HepG2 (cell line): Measurements from ENCODE around the gene RAB34. TPM values are rescaled to one million over a fixed set of nuclear protein-coding genes. Genes with fewer than 3 reads are reported as not detected.

Source experiments
- ATAC-seq: fragments of 200-7000 bp; cut with Tn5 transposase; 3 replicates; pipeline ENCODE4 v1.9.1; 2020; ENCODE audit warnings: mild to moderate bottlenecking, moderate library complexity
- BruUV-seq: library from RNA; stranded (reverse); fragments of 400-500 nt; replicated peaks from 2 replicates; lab custom pipeline; 2021; lab: Mats Ljungman, UMichigan
- CTCF ChIA-PET: fragments of 300-600 bp; formaldehyde crosslinking; extraction: SDS; loops from one replicate; lab custom pipeline; 2021; ENCODE audit warnings: low total read pairs, inconsistent platforms, low intra/inter-chr PET ratio; lab: Yijun Ruan, JAX
- POLR2A ChIA-PET: fragments of 350-600 bp; sonication (Branson Sonifier 250); formaldehyde crosslinking; loops from one replicate; lab custom pipeline; 2020; ENCODE audit warnings: antibody characterized with exemption, inconsistent platforms; lab: Yijun Ruan, JAX
- DNase-seq: peaks from one replicate; pipeline ENCODE4 v3.0.0-alpha.2; 2015; ENCODE audit warnings: low spot score
- FAIRE-seq: peaks from 3 replicates; lab custom pipeline; 2011; peaks lifted over from hg19 to GRCh38; lab: Jason Lieb, UNC
- H2AFZ ChIP-seq: one replicate; pipeline ENCODE4 v1.6.1; 2011; ENCODE audit warnings: low read length, inconsistent platforms
- H3K27ac ChIP-seq: fragments of 300-600 bp; 3 replicates; pipeline ENCODE4 v1.8.0; 2011; ENCODE audit warnings: mixed run types, mild to moderate bottlenecking, mixed read lengths, low read length, inconsistent platforms; ENCODE audit not compliant: insufficient read depth; ENCODE audit errors: extremely low read length
- H3K27me3 ChIP-seq, 2 experiments: fragments of 200-600 bp in 1 of 2; 2 replicates in 1 of 2; 3 replicates in 1 of 2; pipeline versions ENCODE4 v1.6.0 to v1.8.0; 2011; ENCODE audit warnings: low read length in 2 of 2, mild to moderate bottlenecking in 2 of 2, moderate library complexity in 2 of 2, inconsistent platforms in 1 of 2; ENCODE audit not compliant: insufficient read depth in 2 of 2, control insufficient read depth in 1 of 2
- H3K36me3 ChIP-seq, 2 experiments: fragments of 200-600 bp in 1 of 2; replicated peaks in 1 of 2; 2 replicates in 1 of 2; 3 replicates in 1 of 2; pipeline versions ENCODE4 v1.5.1 to v1.8.0; 2011; ENCODE audit warnings: low read length in 2 of 2, inconsistent platforms in 1 of 2; ENCODE audit not compliant: insufficient read depth in 2 of 2, control insufficient read depth in 1 of 2
- H3K4me1 ChIP-seq: 2 replicates; pipeline ENCODE4 v1.5.1; 2012; ENCODE audit warnings: low read length, inconsistent platforms; ENCODE audit not compliant: insufficient read depth
- H3K4me2 ChIP-seq: 2 replicates; pipeline ENCODE4 v1.6.0; 2011; ENCODE audit warnings: low read depth, low read length, inconsistent platforms
- H3K4me3 ChIP-seq, 3 experiments: fragments of 200-600 bp in 1 of 3; sonication (generic), shearing (Covaris generic) in 1 of 3; replicated peaks in 1 of 3; 2 replicates each; pipeline ENCODE4 v1.5.1; 2011 to 2016; ENCODE audit warnings: low read length in 3 of 3, inconsistent platforms in 2 of 3, low read depth in 2 of 3, mild to moderate bottlenecking in 2 of 3, control low read depth in 1 of 3, mixed read lengths in 1 of 3; ENCODE audit not compliant: insufficient read depth in 1 of 3
- H3K79me2 ChIP-seq: one replicate; pipeline ENCODE4 v1.6.1; 2011; ENCODE audit warnings: low read length, inconsistent platforms; ENCODE audit not compliant: insufficient read depth
- H3K9ac ChIP-seq: 2 replicates; pipeline ENCODE4 v1.6.0; 2011; ENCODE audit warnings: mild to moderate bottlenecking, low read depth, low read length, inconsistent platforms; ENCODE audit not compliant: insufficient read depth
- H3K9me3 ChIP-seq: 2 replicates; pipeline ENCODE4 v1.5.1; 2012; ENCODE audit warnings: mild to moderate bottlenecking, low read length
- H4K20me1 ChIP-seq: 2 replicates; pipeline ENCODE4 v1.6.0; 2011; ENCODE audit warnings: inconsistent platforms, mild to moderate bottlenecking, low read length, moderate library complexity; ENCODE audit not compliant: insufficient read depth
- AGO2 ChIP-seq: fragments of 200-400 bp; formaldehyde crosslinking; optimal IDR thresholded peaks from 2 replicates; pipeline ENCODE3; 2017; ENCODE audit warnings: mild to moderate bottlenecking, low read depth, low read length, moderate library complexity
- PHB2 ChIP-seq: fragments of 450-650 bp; IDR thresholded peaks from 2 replicates; pipeline ENCODE4 v1.6.1; 2018; ENCODE audit not compliant: partially characterized antibody
- POLR2A ChIP-seq, 2 experiments: IDR thresholded peaks; 2 replicates each; pipeline ENCODE4 v1.6.1; 2011; ENCODE audit warnings: low read depth in 2 of 2, low read length in 2 of 2, mild to moderate bottlenecking in 1 of 2, moderate library complexity in 1 of 2; ENCODE audit not compliant: insufficient read depth in 1 of 2
- RBFOX2 ChIP-seq: fragments of 200-400 bp; formaldehyde crosslinking; IDR thresholded peaks from 2 replicates; pipeline ENCODE4 v1.6.1; 2017; ENCODE audit warnings: low read depth, mild to moderate bottlenecking, low read length
- SUZ12 ChIP-seq: fragments of 150-350 bp; IDR thresholded peaks from 2 replicates; pipeline ENCODE4 v1.6.1; 2014; ENCODE audit warnings: low read depth, low read length
- TMF1 ChIP-seq: sonication (generic); formaldehyde crosslinking; IDR thresholded peaks from 2 replicates; pipeline ENCODE4 v1.8.1; 2022; ENCODE audit warnings: low read depth, missing genetic modification reagents
- ZBTB38 ChIP-seq: sonication (generic); formaldehyde crosslinking; IDR thresholded peaks from 2 replicates; pipeline ENCODE4 v1.5.1; 2020; ENCODE audit warnings: mild to moderate bottlenecking, missing genetic modification reagents
- WGBS: methylation state at CpG from one replicate; pipeline ENCODE4 v1.1.6; 2017; ENCODE audit warnings: low lambda C conversion rate; 5-methylcytosine and 5-hydroxymethylcytosine counted together
- in situ Hi-C: cut with HindIII; loops from 2 replicates; pipeline ENCODE4 v1.10.0; 2017; ENCODE audit warnings: low pct_unique_long_range_greater_than_20kb; ENCODE audit not compliant: extremely low pct_ligation_motif_present
- intact Hi-C: fragments of 100-400 bp; cut with micrococcal nuclease; formaldehyde crosslinking; loops from one replicate; pipeline ENCODE4 v1.10.0; 2022; ENCODE audit not compliant: unreplicated experiment
- polyA plus RNA-seq, 8 experiments: library from polyadenylated mRNA; depleted of rRNA in 3 of 8; stranded (reverse) in 7 of 8; unstranded in 1 of 8; fragments of >200 nt; fragmentation: Illumina TruSeq in 4 of 8; extraction: Trizol in 4 of 8; gene quantifications; 2 replicates each; pipeline versions ENCODE4 v1.2.1 to v1.2.3, GENCODE V29; 2011 to 2016; ENCODE audit warnings: low read depth in 4 of 8, missing spikeins in 1 of 8, mixed read lengths in 1 of 8; ENCODE audit not compliant: insufficient read depth in 1 of 8
- total RNA-seq, 5 experiments: library from RNA; depleted of rRNA; stranded (reverse); fragments of >200 nt; fragmentation: Illumina TruSeq; extraction: Trizol; gene quantifications; 2 replicates each; pipeline ENCODE4 v1.2.3, GENCODE V29; 2016; ENCODE audit warnings: low read depth in 1 of 5
- TF ChIP-seq, protein P1 (sequence below): sonication (generic); formaldehyde crosslinking; IDR thresholded peaks from 2 replicates; pipeline ENCODE4 v1.5.0; 2020; ENCODE audit warnings: mild to moderate bottlenecking, missing genetic modification reagents

The RAB34 gene
- total and polyA plus RNA-seq, 2 of the 13 experiments (the other 11 are each of a cell fraction or from before 2014, with no cell fraction given), result 0.49 TPM; not detected in 1

DNA sequence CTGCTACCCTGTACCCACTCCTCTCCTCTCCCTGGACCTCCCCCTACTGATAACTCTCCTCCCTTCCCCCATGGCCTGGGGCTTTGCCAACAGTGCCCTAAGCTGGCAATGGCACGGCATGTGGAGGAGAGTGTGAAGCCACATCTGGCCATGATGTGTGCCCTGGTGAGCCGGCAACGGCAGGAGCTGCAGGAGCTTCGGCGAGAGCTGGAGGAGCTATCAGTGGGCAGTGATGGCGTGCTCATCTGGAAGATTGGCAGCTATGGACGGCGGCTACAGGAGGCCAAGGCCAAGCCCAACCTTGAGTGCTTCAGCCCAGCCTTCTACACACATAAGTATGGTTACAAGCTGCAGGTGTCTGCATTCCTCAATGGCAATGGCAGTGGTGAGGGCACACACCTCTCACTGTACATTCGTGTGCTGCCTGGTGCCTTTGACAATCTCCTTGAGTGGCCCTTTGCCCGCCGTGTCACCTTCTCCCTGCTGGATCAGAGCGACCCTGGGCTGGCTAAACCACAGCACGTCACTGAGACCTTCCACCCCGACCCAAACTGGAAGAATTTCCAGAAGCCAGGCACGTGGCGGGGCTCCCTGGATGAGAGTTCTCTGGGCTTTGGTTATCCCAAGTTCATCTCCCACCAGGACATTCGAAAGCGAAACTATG, 31.3 kb upstream of the RAB34 start:
- POLR2A ChIA-PET, result interaction anchor here (1.2 to 12.3 kb wide), 3 partner anchors 21 to 103 kb away, joined by 4 to 590 read pairs (median 5); partner anchors contain the start of genes NEK8, RPL23A and TLCD1
- no peak for DNase-seq
- in situ Hi-C loops, result loop anchor here (25.0 kb wide), 1 partner anchor 363 kb away; no protein-coding TSS in a partner anchor

More for the DNA sequence above, 31.3 kb upstream of the RAB34 start:
- H2AFZ ChIP-seq, result no peak overlapping the region
- ATAC-seq (no peak), FAIRE-seq (no peak)
- no peak overlapping the region for H3K27ac ChIP-seq
- H3K9ac ChIP-seq, result no peak overlapping the region
- TF ChIP-seq, protein P1, sequence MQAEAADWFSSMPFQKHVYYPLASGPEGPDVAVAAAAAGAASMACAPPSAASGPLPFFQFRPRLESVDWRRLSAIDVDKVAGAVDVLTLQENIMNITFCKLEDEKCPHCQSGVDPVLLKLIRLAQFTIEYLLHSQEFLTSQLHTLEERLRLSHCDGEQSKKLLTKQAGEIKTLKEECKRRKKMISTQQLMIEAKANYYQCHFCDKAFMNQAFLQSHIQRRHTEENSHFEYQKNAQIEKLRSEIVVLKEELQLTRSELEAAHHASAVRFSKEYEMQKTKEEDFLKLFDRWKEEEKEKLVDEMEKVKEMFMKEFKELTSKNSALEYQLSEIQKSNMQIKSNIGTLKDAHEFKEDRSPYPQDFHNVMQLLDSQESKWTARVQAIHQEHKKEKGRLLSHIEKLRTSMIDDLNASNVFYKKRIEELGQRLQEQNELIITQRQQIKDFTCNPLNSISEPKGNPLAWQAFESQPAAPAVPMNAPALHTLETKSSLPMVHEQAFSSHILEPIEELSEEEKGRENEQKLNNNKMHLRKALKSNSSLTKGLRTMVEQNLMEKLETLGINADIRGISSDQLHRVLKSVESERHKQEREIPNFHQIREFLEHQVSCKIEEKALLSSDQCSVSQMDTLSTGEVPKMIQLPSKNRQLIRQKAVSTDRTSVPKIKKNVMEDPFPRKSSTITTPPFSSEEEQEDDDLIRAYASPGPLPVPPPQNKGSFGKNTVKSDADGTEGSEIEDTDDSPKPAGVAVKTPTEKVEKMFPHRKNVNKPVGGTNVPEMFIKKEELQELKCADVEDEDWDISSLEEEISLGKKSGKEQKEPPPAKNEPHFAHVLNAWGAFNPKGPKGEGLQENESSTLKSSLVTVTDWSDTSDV (CRISPR knock-in tag), result no peak
- TF ChIP-seq AGO2 (peak; percentile 78), POLR2A (IDR thresholded peaks at IDR 0.05; ENCODE audit: insufficient read depth in 1 of 2, low read depth in 2 of 2, low read length in 2 of 2) (peak; percentile 18 to 35; a peak in 3 of 4 replicates), PHB2 (no peak), ZBTB38 (CRISPR knock-in tag) (0 out of 2 replicates have a peak, but pooled peaks have one; percentile 14), TMF1 (CRISPR knock-in tag) (no peak), SUZ12 (no peak), RBFOX2 (peak; percentile 45)
- H3K79me2 ChIP-seq, result peaks cover 33% of the 10 kb centered on the region
- no peaks in the 10 kb centered on the region; a peak in 1 of 5 replicates for H3K27me3 ChIP-seq
- peaks cover 52% of the 10 kb centered on the region for H4K20me1 ChIP-seq
- intact Hi-C loops, result no loop called here
- peaks cover 39 to 43% of the 10 kb centered on the region in 2 experiments for H3K36me3 ChIP-seq
- WGBS, result 96% methylated on average over 12 of the region's 18 CpGs
- H3K4me2 ChIP-seq, result no peak overlapping the region
- no peaks in the 10 kb centered on the region for H3K9me3 ChIP-seq
- BruUV-seq, result no TSS peak
- no peak overlapping the region for H3K4me3 ChIP-seq
- CTCF ChIA-PET, result interaction anchor here (1.5 to 4.1 kb wide), 2 partner anchors 22 to 154 kb away, joined by 4 to 142 read pairs; partner anchors contain the start of genes DHRS13, NEK8 and TLCD1
- H3K4me1 ChIP-seq, result peaks cover 51% of the 10 kb centered on the region
